Kidney epithelial cell (primary cell): ENCODE results near the gene HLA-DPA1. TPM values are rescaled to one million over a fixed set of nuclear protein-coding genes. Genes with fewer than 3 reads are reported as not detected.
A peak's percentile ranks its signal among the peaks of the same experiment; 100 is the strongest.

Experiments used
- DNase-seq: peaks from one replicate; pipeline ENCODE4 v3.0.0-alpha.2; 2010; ENCODE audit warnings: low read depth
- H3K27me3 ChIP-seq: 2 replicates; pipeline ENCODE4 v1.6.0; 2011; ENCODE audit warnings: low read length; ENCODE audit not compliant: control insufficient read depth, insufficient read depth
- H3K36me3 ChIP-seq: 2 replicates; pipeline ENCODE4 v1.5.1; 2011; ENCODE audit warnings: low read length; ENCODE audit not compliant: control insufficient read depth, insufficient read depth
- H3K4me3 ChIP-seq: 2 replicates; pipeline ENCODE4 v1.5.1; 2011; ENCODE audit warnings: low read depth, mild to moderate bottlenecking, control low read depth, low read length
- CTCF ChIP-seq: IDR thresholded peaks from 2 replicates; pipeline ENCODE4 v1.5.1; 2011; ENCODE audit warnings: mild to moderate bottlenecking, moderate library complexity, low read length, control low read depth, inconsistent platforms; ENCODE audit not compliant: insufficient read depth, poor library complexity, severe bottlenecking
- total RNA-seq: library from RNA; depleted of rRNA; stranded (reverse); fragments of >200 nt; gene quantifications from 2 replicates; pipeline ENCODE4 v1.2.3, GENCODE V29; 2015

Gene HLA-DPA1
- total RNA-seq, 1 donor from 2014 or later: 0.29 TPM

- Histone ChIP-seq H3K36me3 (no peaks in the 10 kb centered on the region), H3K4me3 (no peak overlapping the region), H3K27me3 (peaks cover 2% of the 10 kb centered on the region)
- no peak for DNase-seq
- no peak for TF ChIP-seq CTCF
These were observed 16.0 kb downstream of the HLA-DPA1 start for GRCh38 chr6:33057222-33058150.

- H3K4me3 ChIP-seq: no peak overlapping the region
- DNase-seq: no peak
- H3K36me3 ChIP-seq: no peaks in the 10 kb centered on the region
- TF ChIP-seq CTCF: no peak
- peaks cover 6% of the 10 kb centered on the region for H3K27me3 ChIP-seq
These were observed 20.2 kb downstream of the HLA-DPA1 start for GRCh38 chr6:33053230-33053629.

- DNase-seq: no peak
- no peak for TF ChIP-seq CTCF
- H3K4me3 ChIP-seq: no peak overlapping the region
These were observed 20.8 kb downstream of the HLA-DPA1 start for GRCh38 chr6:33052627-33053026.

GRCh38 chr6:33050014-33050810 is 23.2 kb downstream of the HLA-DPA1 start:
- H3K27me3 ChIP-seq: peaks cover 4% of the 10 kb centered on the region
- TF ChIP-seq CTCF: no peak
- no peak for DNase-seq
- no peaks in the 10 kb centered on the region for H3K36me3 ChIP-seq
- no peak overlapping the region for H3K4me3 ChIP-seq

More at GRCh38 chr6:33052627-33053026, 20.8 kb downstream of the HLA-DPA1 start:
- Histone ChIP-seq H3K36me3 (no peaks in the 10 kb centered on the region), H3K27me3 (peaks cover 6% of the 10 kb centered on the region)

- no peak for DNase-seq
- H3K4me3 ChIP-seq: no peak overlapping the region
- peak; percentile 25 for TF ChIP-seq CTCF
- peaks cover 4% of the 10 kb centered on the region for H3K27me3 ChIP-seq
- no peaks in the 10 kb centered on the region for H3K36me3 ChIP-seq
These were observed 24.0 kb downstream of the HLA-DPA1 start for GRCh38 chr6:33049323-33050013.
